ENCODE results near the gene MOSMO.

Gene MOSMO

DNA sequence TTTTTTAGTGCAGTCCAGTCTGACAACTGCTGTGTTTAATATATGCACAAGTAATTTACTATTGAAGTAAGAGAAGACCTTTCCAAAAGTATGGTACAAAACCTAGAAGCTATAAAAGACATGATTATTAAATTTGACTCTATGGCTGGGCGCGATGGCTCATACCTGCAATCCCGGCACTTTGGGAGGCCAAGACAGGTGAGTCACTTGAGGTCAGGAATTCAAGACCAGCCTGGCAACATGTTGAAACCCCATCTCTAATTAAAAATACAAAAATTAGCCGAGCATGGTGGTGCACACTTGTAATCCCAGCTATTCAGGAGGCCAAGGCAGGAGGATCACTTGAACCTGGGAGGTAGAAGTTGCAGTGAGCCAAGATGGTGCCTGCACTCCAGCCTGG is 43.1 kb downstream of the MOSMO start:
- DNase-seq (ENCODE audit: low read depth in 2 of 2): no peak

DNA sequence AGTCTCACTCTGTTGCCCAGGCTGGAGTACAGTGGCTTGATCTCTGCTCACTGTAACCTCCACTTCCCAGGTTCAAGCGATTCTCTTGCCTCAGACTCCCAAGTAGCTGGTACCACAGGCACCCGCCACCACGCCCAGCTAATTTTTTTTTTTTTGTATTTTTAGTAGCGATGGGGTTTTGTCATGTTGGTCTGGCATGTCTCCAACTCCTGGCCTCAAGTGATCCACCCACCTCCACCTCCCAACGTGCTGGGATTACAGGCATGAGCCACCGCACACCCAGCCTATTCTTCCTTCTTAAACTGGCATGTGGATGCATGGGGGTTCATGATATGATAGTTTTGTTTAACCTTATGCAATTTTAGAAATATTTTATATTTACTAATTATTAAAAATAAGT is 45.1 kb downstream of the MOSMO start:
- DNase-seq (ENCODE audit: low read depth in 2 of 2): no peak

DNA sequence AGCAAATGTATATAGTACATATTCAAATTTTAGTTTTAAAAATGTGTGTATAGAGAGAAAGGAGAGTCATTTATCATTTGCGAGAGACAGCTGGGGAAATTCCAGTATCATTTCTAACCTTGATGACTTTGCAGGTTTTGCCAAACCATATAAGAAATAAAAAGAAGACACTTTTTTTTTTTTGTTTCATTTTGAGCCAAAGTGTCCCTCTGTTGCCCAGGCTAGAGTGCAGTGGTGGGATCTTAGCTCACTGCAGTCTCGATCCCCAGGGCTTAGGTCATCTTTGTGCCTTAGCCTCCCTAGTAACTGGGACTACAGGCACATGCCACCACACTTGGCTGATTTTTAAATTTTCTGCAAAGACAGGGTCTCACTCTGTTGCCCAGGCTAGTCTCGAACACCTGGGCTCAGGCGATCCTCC is 46.0 kb downstream of the MOSMO start:
- DNase-seq (ENCODE audit: low read depth in 2 of 2): no peak

GRCh38 chr16:22054847-22055590 is 47.1 kb downstream of the MOSMO start:
- DNase-seq (ENCODE audit: low read depth in 2 of 2): no peak

GRCh38 chr16:22055881-22056280 is 48.0 kb downstream of the MOSMO start:
- no peak for DNase-seq (ENCODE audit: low read depth in 2 of 2)

DNA sequence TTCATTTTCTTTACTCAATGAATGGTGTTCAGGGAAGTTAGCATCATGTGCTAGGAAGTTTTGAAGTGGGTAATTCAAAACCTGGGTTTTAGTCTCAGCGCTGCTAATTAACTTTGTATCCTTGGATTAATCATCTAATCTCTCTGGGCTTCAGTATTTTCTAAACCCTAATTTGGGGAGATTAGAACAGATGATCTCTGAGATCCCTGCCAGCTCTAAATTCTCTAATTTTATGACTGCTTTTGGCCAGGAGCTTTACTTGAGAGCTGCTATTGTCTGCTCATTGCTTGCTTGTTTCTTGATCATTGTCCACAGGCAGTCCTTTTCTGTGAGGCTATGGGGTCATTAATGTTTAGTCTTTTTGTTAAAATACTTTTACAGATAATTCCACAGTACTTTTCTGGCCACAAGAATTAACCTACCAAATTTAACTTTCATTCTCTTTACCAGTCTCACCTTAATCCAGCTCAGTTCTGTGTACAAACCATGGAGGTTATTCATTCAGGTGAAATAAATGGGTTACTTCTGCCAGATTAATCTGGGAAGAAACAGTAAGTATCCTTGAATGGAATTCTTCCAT is 56.1 kb downstream of the MOSMO start:
- DNase-seq (ENCODE audit: low read depth in 2 of 2): no peak

DNA sequence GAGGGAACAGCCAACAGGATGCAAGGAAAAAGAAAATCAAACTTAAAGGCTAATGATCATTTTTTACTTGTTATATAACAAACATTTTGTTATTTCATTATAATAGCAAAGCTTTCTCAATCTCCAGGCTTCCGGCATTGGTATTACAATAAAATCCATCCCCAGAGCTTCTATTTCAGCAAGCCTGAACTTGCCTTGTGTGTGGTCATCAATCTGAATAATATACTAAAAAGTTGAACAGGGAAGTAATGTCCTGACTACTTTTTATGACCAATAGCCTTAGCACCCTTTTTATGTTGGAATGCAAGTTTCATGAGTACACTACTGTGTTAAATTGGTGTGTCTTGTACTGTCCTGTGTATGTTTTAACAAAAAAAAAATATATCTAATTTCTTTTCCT is 57.3 kb downstream of the MOSMO start:
- no peak for DNase-seq (ENCODE audit: low read depth in 2 of 2)

DNA sequence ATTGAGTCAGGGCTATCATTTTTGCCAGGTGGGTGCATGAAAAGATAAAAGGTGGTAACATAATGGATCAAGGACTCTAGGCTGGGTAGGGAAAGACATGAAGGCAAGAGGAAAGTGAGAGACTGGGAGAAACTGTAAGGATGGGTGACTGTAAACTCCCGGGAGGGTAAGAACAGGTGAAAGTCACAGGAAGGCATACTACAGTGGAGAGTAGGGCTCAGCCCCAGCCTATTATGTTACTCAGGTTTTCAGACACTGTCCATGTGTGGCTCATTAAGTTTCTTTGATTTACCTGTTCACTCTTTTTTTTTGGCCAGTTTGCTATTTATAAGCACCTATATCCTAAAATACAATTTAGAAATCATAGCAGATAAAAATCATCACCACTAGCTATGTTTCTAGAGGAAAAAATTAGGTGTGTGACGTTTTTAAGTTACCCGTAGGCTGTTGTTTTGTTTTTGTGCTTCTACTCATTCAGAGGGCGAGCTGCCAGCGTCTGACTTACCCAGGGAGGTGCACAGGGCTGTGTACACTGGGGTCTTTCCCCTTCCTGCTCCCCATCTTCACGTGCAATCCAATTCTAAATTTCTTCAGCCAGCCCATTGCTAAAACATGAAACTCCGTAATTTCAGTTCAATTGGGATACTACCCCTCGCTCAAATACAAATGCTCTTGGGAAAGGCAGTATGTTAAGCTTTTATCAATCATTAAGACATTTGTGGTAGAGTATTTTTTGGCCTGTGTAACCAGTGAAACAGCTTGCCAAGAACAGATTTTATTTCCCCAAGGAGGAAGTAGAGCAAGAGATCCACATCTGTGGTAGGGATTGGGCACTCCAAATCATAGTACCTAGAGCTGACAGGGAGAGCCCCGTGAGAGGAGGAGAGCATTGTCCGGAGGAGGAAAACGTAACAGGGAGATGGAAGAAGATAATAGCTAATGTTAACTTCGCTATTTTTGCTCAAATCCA is 62.7 kb downstream of the MOSMO start:
- no peak for DNase-seq (ENCODE audit: low read depth in 2 of 2)

- DNase-seq (ENCODE audit: low read depth in 2 of 2): no peak
Observed at GRCh38 chr16:22071331-22071910, 63.5 kb downstream of the MOSMO start.

DNA sequence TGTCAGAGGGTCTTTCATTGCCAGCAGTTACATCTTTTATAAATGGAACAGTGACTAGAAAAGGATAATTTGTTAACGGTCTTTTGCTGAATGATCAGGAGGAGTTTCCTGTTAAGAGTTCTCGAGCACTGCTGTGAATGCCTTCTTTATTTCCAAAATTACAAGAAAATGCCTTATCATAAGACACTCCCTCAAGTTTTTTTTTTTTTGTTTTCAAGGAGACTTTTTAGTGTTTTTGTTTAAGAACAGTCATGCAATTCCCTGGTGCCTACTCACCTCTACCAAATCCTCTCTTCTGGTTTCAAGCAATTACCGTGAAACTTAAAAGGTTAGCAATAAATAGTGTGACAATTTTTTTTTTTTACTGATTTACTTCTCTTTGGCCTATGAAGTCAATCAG is 65.4 kb downstream of the MOSMO start:
- no peak for DNase-seq (ENCODE audit: low read depth in 2 of 2)

DNA sequence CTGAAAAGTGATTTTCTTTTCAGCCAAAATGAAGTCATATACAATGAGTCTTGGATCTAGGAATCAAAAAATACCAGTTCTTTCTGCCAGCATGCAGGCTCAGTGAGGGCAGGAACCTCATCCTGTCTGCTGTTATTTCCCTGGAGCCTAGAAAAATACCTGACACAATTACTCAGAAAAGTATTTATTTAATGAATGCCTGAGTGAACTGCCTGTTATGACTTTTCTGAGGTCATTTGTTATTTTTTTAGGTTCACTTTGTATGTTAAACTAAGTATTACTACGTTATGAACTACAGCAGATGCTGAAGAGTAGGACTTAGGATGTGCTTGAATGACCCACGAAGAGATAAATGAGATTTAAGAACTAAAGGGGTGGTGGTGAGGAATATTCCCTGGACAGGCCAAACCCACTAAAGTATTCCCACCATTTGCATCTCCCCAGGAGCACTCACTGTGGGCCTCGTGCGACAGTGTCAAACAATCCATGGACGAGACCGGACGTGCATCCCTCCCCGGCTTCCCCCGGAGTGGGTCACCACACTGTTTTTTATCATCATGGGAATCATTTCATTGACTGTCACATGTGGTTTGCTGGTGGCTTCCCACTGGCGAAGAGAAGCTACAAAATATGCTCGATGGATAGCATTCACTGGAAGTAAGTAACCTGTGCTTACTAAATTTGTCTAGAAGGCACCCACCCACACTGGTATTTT is 67.3 kb downstream of the MOSMO start:
- DNase-seq (ENCODE audit: low read depth in 2 of 2): no peak

GRCh38 chr16:22075776-22076175 is 67.9 kb downstream of the MOSMO start:
- no peak for DNase-seq (ENCODE audit: low read depth in 2 of 2)

GRCh38 chr16:22077700-22078313 is 69.9 kb downstream of the MOSMO start:
- DNase-seq (ENCODE audit: low read depth in 2 of 2): peak; percentile 45 to 61

GRCh38 chr16:22078656-22079055 is 70.7 kb downstream of the MOSMO start:
- no peak for DNase-seq (ENCODE audit: low read depth in 2 of 2)

DNA sequence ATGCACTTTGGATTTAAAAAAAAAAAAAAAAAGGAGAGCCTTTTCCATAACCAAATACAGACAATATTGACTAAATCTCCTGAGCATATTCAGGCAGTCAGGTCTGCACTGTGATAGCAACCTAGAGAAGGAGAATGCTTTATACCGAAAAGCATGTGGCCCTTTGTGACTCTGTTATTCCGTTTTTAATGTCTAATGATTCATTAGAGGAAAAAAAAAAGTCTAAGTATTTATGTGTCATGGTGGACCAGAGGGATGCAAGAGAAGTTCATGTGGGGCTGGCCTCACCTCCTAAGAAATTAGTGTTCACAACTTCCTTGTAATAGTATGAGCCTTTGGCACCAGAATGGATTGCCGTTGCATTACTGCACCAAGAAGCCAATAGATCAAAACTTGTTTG is 73.1 kb downstream of the MOSMO start:
- DNase-seq (ENCODE audit: low read depth in 2 of 2): no peak

GRCh38 chr16:22086440-22086839 is 78.5 kb downstream of the MOSMO start:
- DNase-seq (ENCODE audit: low read depth in 2 of 2): no peak

GRCh38 chr16:22088642-22089041 is 80.7 kb downstream of the MOSMO start:
- no peak for DNase-seq (ENCODE audit: low read depth in 2 of 2)

- DNase-seq (ENCODE audit: low read depth in 2 of 2): no peak
Observed at GRCh38 chr16:22089910-22090309, 82.0 kb downstream of the MOSMO start.

DNA sequence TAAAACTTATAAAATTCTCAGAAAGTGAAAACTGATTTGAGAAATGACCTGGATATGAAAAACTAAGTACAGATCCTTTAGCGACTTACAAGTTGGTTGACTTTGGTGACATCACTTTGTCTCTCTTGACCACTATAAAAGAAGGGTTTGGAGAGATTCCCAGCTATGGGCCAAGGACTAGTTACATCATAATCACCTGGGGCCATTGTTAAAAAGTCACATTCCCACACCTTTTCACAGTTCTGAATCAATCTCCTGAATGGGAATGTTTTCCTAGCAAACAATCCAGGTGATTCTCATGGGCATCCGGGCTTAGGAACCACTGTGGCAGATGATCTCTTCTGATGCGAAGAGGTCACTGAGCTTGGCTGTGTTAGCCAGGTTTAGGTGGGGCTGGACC is 83.8 kb downstream of the MOSMO start:
- DNase-seq (ENCODE audit: low read depth in 2 of 2): no peak

- DNase-seq (ENCODE audit: low read depth in 2 of 2): no peak
Observed at GRCh38 chr16:22092143-22092933, 84.4 kb downstream of the MOSMO start, which contains the start of gene VWA3A. TSS of gene VWA3A (plus strand) at chr16:22092541. CDS start at chr16:22092638, 97 bp downstream.
